Neural cell (in vitro differentiated cells): ENCODE data around the gene BCL2. TPM values are rescaled to one million over a fixed set of nuclear protein-coding genes. Genes with fewer than 3 reads are reported as not detected.

ENCODE experiments used
- H2AFZ ChIP-seq: fragments of 200-600, 300-800 bp; sonication (generic), shearing (Covaris generic); 2 replicates; pipeline ENCODE4 v1.6.0; 2014; ENCODE audit warnings: low read depth, mild to moderate bottlenecking, antibody characterized with exemption, low read length, moderate library complexity
- H3F3A ChIP-seq: fragments of 200-600 bp; shearing (Covaris generic); 2 replicates; pipeline ENCODE4 v1.6.1; 2016; ENCODE audit warnings: mild to moderate bottlenecking, moderate library complexity, mixed read lengths, antibody characterized with exemption, low read length; ENCODE audit not compliant: insufficient read depth, poor library complexity, severe bottlenecking
- H3K27ac ChIP-seq: fragments of 200-600, 300-800 bp; sonication (generic), shearing (Covaris generic); 2 replicates; pipeline ENCODE4 v1.5.1; 2014; ENCODE audit warnings: mild to moderate bottlenecking, low read length, moderate library complexity
- H3K27me3 ChIP-seq: fragments of 300-800, 200-600 bp; sonication (generic), shearing (Covaris generic); 2 replicates; pipeline ENCODE4 v1.6.0; 2014; ENCODE audit warnings: mild to moderate bottlenecking, low read depth, low read length, moderate library complexity; ENCODE audit not compliant: insufficient read depth
- H3K36me3 ChIP-seq: fragments of 300-800, 200-600 bp; sonication (generic), shearing (Covaris generic); 2 replicates; pipeline ENCODE4 v1.5.1; 2014; ENCODE audit warnings: mild to moderate bottlenecking, antibody characterized with exemption, low read length, moderate library complexity; ENCODE audit not compliant: insufficient read depth
- H3K4me2 ChIP-seq: fragments of 300-800, 200-600 bp; sonication (generic), shearing (Covaris generic); 2 replicates; pipeline ENCODE4 v1.6.0; 2014; ENCODE audit warnings: mild to moderate bottlenecking, low read length
- H3K4me3 ChIP-seq: fragments of 300-800, 200-600 bp; sonication (generic), shearing (Covaris generic); 2 replicates; pipeline ENCODE4 v1.5.1; 2014; ENCODE audit warnings: mild to moderate bottlenecking, low read length, moderate library complexity
- H3K79me2 ChIP-seq: fragments of 200-600 bp; shearing (Covaris generic); replicated peaks from 2 replicates; pipeline ENCODE4 v1.6.0; 2014; ENCODE audit warnings: mild to moderate bottlenecking, low read length, moderate library complexity; ENCODE audit not compliant: insufficient read depth
- H3K9ac ChIP-seq: fragments of 300-800, 200-600 bp; sonication (generic), shearing (Covaris generic); 2 replicates; pipeline ENCODE4 v1.6.1; 2016; ENCODE audit warnings: mild to moderate bottlenecking, low read length, mixed read lengths
- H3K9me2 ChIP-seq: fragments of 200-600 bp; shearing (Covaris generic); 2 replicates; pipeline ENCODE4 v1.6.1; 2016; ENCODE audit warnings: mild to moderate bottlenecking, low read length, mixed read lengths; ENCODE audit not compliant: insufficient read depth
- H3K9me3 ChIP-seq: fragments of 200-600, 300-800 bp; sonication (generic), shearing (Covaris generic); 2 replicates; pipeline ENCODE4 v1.6.1; 2016; ENCODE audit warnings: mild to moderate bottlenecking, mixed run types, low read length, moderate library complexity, mixed read lengths
- H4K20me1 ChIP-seq: fragments of 200-600 bp; shearing (Covaris generic); 2 replicates; pipeline ENCODE4 v1.6.1; 2016; ENCODE audit warnings: mild to moderate bottlenecking, mixed run types; ENCODE audit not compliant: insufficient read depth
- EP300 ChIP-seq: fragments of 450-650 bp; conservative IDR thresholded peaks from 2 replicates; pipeline ENCODE4 v1.6.1; 2014; ENCODE audit warnings: antibody characterized with exemption, mild to moderate bottlenecking, moderate library complexity; ENCODE audit not compliant: poor library complexity, severe bottlenecking
- EZH2 ChIP-seq: fragments of 200-600, 300-800 bp; shearing (Covaris generic), sonication (generic); IDR thresholded peaks from 2 replicates; pipeline ENCODE4 v1.6.1; 2014; ENCODE audit warnings: antibody characterized with exemption, low read length, borderline replicate concordance, mild to moderate bottlenecking; ENCODE audit not compliant: insufficient read depth, poor library complexity, severe bottlenecking
- MXI1 ChIP-seq: fragments of 450-650 bp; conservative IDR thresholded peaks from 2 replicates; pipeline ENCODE4 v1.6.1; 2014; ENCODE audit warnings: antibody characterized with exemption, mild to moderate bottlenecking; ENCODE audit not compliant: poor library complexity, severe bottlenecking
- POLR2AphosphoS5 ChIP-seq: IDR thresholded peaks from 2 replicates; pipeline ENCODE4 v1.6.1; 2012
- RAD21 ChIP-seq: fragments of 450-650 bp; conservative IDR thresholded peaks from 2 replicates; pipeline ENCODE4 v1.6.1; 2014; ENCODE audit warnings: antibody characterized with exemption, mild to moderate bottlenecking, moderate library complexity
- REST ChIP-seq: IDR thresholded peaks from 2 replicates; pipeline ENCODE4 v1.6.1; 2012; ENCODE audit warnings: borderline replicate concordance
- SMC3 ChIP-seq: fragments of 450-650 bp; conservative IDR thresholded peaks from 2 replicates; pipeline ENCODE4 v1.6.1; 2014; ENCODE audit warnings: antibody characterized with exemption, mild to moderate bottlenecking, moderate library complexity; ENCODE audit not compliant: poor library complexity
- TAF1 ChIP-seq: IDR thresholded peaks from 2 replicates; pipeline ENCODE4 v1.6.1; 2012; ENCODE audit warnings: low read depth
- polyA plus RNA-seq: library from polyadenylated mRNA; depleted of rRNA; stranded (reverse); fragments of >200 nt; gene quantifications from 2 replicates; pipeline ENCODE4 v1.2.3, GENCODE V29; 2014
- TF ChIP-seq, protein P1 (sequence below): fragments of 450-650 bp; IDR thresholded peaks from 2 replicates; pipeline ENCODE4 v1.5.1; 2014; ENCODE audit warnings: antibody characterized with exemption, mild to moderate bottlenecking, moderate library complexity; ENCODE audit not compliant: poor library complexity, severe bottlenecking

Gene BCL2
- polyA plus RNA-seq, 1 donor from 2014 or later: 3.4 TPM

DNA sequence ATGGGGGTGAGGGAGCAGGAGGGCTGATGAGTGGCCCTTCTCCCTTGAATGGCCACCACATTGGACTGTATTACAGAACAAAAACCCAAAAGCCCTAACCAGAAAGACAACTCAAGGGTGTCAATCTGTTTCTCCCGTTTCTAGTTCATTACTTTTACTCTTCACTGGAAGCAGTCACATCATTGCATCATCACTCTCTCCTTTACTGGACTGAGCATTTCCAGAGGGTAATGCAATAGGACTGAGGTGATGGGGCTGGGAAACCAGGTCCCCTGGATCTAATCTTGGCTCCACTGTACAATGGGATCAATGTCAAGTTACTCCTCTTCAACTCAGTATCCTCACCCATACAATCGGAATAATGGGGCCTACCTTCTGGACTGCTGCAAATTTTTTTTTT, 56.1 kb downstream of the BCL2 start:
- no peak overlapping the region for H3K9ac ChIP-seq
- H3K9me3 ChIP-seq: no peaks in the 10 kb centered on the region
- TF ChIP-seq RAD21: no peak
- H3K27me3 ChIP-seq: no peaks in the 10 kb centered on the region
- no peaks in the 10 kb centered on the region for H3F3A ChIP-seq
- no peaks in the 10 kb centered on the region for H4K20me1 ChIP-seq
- no peaks in the 10 kb centered on the region for H3K9me2 ChIP-seq
- H2AFZ ChIP-seq: no peak overlapping the region
- no peak overlapping the region for H3K27ac ChIP-seq
- no peaks in the 10 kb centered on the region for H3K36me3 ChIP-seq
- H3K4me2 ChIP-seq: no peak overlapping the region
- H3K4me3 ChIP-seq: no peak overlapping the region
- H3K79me2 ChIP-seq: no peaks in the 10 kb centered on the region

DNA sequence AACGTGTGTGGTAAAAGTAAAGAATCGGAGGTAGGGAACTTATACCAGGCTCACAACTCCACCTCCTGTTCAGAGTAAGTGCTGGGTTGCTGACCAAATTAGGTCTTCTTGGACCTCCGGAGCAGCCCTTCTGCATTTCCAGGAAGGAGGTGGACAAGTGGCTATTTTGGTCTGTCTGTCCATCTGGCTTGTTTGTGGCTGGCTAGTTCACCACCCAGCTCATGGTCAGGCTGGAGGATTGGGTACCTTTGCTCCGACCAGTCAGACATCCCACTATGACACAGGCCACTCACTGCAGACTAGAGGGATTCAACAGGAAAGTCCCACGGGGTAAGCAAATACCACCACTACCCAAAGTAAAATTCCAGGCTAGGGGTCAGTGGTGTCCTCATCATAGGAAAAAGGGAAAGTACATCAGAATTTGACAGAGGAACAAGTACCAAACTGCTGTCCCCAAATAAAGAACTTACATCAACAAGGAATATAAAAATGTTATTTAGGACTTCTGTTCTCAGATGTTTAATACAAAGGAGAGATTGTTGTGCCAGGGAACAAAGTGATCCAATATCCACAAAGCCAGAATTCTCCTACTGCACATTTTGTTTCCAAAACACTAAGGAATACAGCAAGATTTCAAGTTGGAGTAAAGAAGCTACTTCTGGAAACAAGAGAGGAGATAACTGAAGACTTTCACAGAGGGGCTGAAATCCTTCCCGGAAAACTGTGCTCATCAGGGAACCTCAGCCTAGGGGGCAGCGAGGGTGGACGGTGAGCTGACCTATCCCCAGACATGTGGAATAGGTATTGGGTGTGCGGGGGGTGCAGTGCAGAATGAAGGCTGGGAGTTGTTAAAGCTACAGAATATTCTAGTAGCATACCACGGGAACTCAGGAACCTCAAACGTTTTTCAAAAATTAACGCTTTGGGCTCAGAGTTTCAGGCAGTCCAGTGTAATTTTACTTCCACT, 56.9 kb downstream of the BCL2 start:
- no peaks in the 10 kb centered on the region for H3K79me2 ChIP-seq
- no peaks in the 10 kb centered on the region for H3K36me3 ChIP-seq
- H3F3A ChIP-seq: no peaks in the 10 kb centered on the region
- H4K20me1 ChIP-seq: no peaks in the 10 kb centered on the region
- TF ChIP-seq SMC3 (no peak), EP300 (no peak), TAF1 (no peak), MXI1 (no peak), EZH2 (no peak), POLR2AphosphoS5 (no peak), RAD21 (no peak), REST (no peak)
- TF ChIP-seq, protein P1, sequence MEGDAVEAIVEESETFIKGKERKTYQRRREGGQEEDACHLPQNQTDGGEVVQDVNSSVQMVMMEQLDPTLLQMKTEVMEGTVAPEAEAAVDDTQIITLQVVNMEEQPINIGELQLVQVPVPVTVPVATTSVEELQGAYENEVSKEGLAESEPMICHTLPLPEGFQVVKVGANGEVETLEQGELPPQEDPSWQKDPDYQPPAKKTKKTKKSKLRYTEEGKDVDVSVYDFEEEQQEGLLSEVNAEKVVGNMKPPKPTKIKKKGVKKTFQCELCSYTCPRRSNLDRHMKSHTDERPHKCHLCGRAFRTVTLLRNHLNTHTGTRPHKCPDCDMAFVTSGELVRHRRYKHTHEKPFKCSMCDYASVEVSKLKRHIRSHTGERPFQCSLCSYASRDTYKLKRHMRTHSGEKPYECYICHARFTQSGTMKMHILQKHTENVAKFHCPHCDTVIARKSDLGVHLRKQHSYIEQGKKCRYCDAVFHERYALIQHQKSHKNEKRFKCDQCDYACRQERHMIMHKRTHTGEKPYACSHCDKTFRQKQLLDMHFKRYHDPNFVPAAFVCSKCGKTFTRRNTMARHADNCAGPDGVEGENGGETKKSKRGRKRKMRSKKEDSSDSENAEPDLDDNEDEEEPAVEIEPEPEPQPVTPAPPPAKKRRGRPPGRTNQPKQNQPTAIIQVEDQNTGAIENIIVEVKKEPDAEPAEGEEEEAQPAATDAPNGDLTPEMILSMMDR: no peak
- no peaks in the 10 kb centered on the region for H3K9me3 ChIP-seq
- H3K9ac ChIP-seq: no peak overlapping the region
- no peaks in the 10 kb centered on the region for H3K9me2 ChIP-seq
- no peak overlapping the region for H3K27ac ChIP-seq
- H3K4me3 ChIP-seq: no peak overlapping the region
- no peaks in the 10 kb centered on the region for H3K27me3 ChIP-seq
- H3K4me2 ChIP-seq: no peak overlapping the region
- no peak overlapping the region for H2AFZ ChIP-seq
